Measurements from ENCODE around the gene NOD2. TPM values are rescaled to one million over a fixed set of nuclear protein-coding genes. Genes with fewer than 3 reads are reported as not detected.
A peak's percentile ranks its signal among the peaks of the same experiment; 100 is the strongest.

Gene NOD2
- total RNA-seq, 1 experiment from 2014 or later, result 5.4 TPM

DNA sequence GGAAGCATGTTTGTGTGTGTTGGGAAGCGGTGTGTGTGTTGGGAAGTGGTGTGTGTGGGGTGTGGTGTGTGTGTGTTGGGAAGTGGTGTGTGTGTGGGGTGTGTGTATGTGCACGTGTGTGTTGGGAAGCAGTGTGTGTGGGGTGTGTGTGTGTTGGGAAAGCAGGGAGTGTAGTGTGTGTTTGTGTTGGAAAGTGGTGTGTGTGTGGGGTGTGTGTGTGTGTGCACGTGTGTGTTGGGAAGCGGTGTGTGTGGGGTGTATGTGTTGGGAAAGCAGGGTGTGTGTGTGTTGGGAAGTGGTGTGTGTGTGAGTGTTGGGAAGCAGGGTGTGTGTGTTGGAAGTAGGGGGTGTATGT, 785 bp upstream of the NOD2 start:
- no TSS peak for BruUV-seq (replicated peaks)
- Histone ChIP-seq H3K4me1 (ENCODE audit: control insufficient read depth in 1 of 2, insufficient read depth in 2 of 2, low read length in 2 of 2) (peaks cover 18 to 34% of the 10 kb centered on the region in 2 experiments), H3K9ac (ENCODE audit: low read length) (no peak overlapping the region), H3K27ac (ENCODE audit: low read depth, low read length) (no peak overlapping the region), H3K36me3 (ENCODE audit: control insufficient read depth in 1 of 2, insufficient read depth in 2 of 2, low read length in 2 of 2) (no peaks in the 10 kb centered on the region), H4K20me1 (ENCODE audit: insufficient read depth) (no peaks in the 10 kb centered on the region), H3K79me2 (ENCODE audit: insufficient read depth, low read length) (no peaks in the 10 kb centered on the region), H3K27me3 (ENCODE audit: insufficient read depth, low read length) (no peaks in the 10 kb centered on the region), H3K9me3 (ENCODE audit: control insufficient read depth in 1 of 2, insufficient read depth in 1 of 2, low read depth in 1 of 2, low read length in 2 of 2) (no peaks in the 10 kb centered on the region), H3K4me3 (replicated peaks in 1 of 2; ENCODE audit: low read depth in 1 of 2, low read length in 2 of 2) (peak overlapping the region in 1 of 2 experiments; percentile 76; a peak in 1 of 4 replicates), H3K9me2 (ENCODE audit: insufficient read depth) (no peaks in the 10 kb centered on the region), H3K4me2 (ENCODE audit: low read length) (peak overlapping the region; percentile 95), H2AFZ (ENCODE audit: low read depth, low read length, poor library complexity, severe bottlenecking) (peak overlapping the region; percentile 26)
- RAD21 ChIA-PET (ENCODE audit: low non-redundant PET in 1 of 2, low total read pairs in 2 of 2, uncharacterized antibody in 2 of 2, unreplicated experiment in 2 of 2), result no interaction called here
- CTCF ChIA-PET, result no interaction called here
- no peak for ATAC-seq
- no peak for DNase-seq (ENCODE audit: low read depth, low spot score)
- TF ChIP-seq SIN3A (IDR thresholded peaks at IDR 0.05; ENCODE audit: low read depth) (no peak), ELF1 (IDR thresholded peaks at IDR 0.05; ENCODE audit: borderline replicate concordance, low read depth) (no peak), YY1 (IDR thresholded peaks at IDR 0.05; ENCODE audit: extremely low read depth, insufficient replicate concordance, low read depth, low read length) (no peak), SRF (IDR thresholded peaks at IDR 0.05; ENCODE audit: low read depth) (no peak), JUND (IDR thresholded peaks at IDR 0.05) (no peak), EZH2phosphoT487 (IDR thresholded peaks at IDR 0.05; ENCODE audit: borderline replicate concordance) (no peak), FOSL1 (IDR thresholded peaks at IDR 0.05; ENCODE audit: low read depth) (no peak), SP1 (IDR thresholded peaks at IDR 0.05; ENCODE audit: low read depth) (no peak), EZH2 (IDR thresholded peaks at IDR 0.05) (no peak), TCF7L2 (IDR thresholded peaks at IDR 0.05; ENCODE audit: borderline replicate concordance, extremely low read depth, insufficient read depth, insufficient read length) (no peak), RAD21 (IDR thresholded peaks at IDR 0.05; ENCODE audit: low read depth) (no peak), POLR2A (IDR thresholded peaks at IDR 0.05; ENCODE audit: borderline replicate concordance, extremely low read depth, insufficient read depth, insufficient read length) (no peak), CEBPB (IDR thresholded peaks at IDR 0.05; ENCODE audit: low read depth) (no peak)
- TF ChIP-seq, protein P1, sequence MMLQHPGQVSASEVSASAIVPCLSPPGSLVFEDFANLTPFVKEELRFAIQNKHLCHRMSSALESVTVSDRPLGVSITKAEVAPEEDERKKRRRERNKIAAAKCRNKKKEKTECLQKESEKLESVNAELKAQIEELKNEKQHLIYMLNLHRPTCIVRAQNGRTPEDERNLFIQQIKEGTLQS (IDR thresholded peaks at IDR 0.05), result no peak
- TF ChIP-seq, protein P2, sequence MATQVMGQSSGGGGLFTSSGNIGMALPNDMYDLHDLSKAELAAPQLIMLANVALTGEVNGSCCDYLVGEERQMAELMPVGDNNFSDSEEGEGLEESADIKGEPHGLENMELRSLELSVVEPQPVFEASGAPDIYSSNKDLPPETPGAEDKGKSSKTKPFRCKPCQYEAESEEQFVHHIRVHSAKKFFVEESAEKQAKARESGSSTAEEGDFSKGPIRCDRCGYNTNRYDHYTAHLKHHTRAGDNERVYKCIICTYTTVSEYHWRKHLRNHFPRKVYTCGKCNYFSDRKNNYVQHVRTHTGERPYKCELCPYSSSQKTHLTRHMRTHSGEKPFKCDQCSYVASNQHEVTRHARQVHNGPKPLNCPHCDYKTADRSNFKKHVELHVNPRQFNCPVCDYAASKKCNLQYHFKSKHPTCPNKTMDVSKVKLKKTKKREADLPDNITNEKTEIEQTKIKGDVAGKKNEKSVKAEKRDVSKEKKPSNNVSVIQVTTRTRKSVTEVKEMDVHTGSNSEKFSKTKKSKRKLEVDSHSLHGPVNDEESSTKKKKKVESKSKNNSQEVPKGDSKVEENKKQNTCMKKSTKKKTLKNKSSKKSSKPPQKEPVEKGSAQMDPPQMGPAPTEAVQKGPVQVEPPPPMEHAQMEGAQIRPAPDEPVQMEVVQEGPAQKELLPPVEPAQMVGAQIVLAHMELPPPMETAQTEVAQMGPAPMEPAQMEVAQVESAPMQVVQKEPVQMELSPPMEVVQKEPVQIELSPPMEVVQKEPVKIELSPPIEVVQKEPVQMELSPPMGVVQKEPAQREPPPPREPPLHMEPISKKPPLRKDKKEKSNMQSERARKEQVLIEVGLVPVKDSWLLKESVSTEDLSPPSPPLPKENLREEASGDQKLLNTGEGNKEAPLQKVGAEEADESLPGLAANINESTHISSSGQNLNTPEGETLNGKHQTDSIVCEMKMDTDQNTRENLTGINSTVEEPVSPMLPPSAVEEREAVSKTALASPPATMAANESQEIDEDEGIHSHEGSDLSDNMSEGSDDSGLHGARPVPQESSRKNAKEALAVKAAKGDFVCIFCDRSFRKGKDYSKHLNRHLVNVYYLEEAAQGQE (IDR thresholded peaks at IDR 0.05; ENCODE audit: low read depth), result no peak
- TF ChIP-seq, protein P3, sequence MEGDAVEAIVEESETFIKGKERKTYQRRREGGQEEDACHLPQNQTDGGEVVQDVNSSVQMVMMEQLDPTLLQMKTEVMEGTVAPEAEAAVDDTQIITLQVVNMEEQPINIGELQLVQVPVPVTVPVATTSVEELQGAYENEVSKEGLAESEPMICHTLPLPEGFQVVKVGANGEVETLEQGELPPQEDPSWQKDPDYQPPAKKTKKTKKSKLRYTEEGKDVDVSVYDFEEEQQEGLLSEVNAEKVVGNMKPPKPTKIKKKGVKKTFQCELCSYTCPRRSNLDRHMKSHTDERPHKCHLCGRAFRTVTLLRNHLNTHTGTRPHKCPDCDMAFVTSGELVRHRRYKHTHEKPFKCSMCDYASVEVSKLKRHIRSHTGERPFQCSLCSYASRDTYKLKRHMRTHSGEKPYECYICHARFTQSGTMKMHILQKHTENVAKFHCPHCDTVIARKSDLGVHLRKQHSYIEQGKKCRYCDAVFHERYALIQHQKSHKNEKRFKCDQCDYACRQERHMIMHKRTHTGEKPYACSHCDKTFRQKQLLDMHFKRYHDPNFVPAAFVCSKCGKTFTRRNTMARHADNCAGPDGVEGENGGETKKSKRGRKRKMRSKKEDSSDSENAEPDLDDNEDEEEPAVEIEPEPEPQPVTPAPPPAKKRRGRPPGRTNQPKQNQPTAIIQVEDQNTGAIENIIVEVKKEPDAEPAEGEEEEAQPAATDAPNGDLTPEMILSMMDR (IDR thresholded peaks at IDR 0.05 in 2 of 3, conservative IDR thresholded peaks at IDR 0.05 in 1 of 3; ENCODE audit: borderline replicate concordance in 1 of 3, insufficient read depth in 1 of 3, low read depth in 2 of 3, low read length in 2 of 3), result no peak
- POLR2A ChIA-PET, result no interaction called here
- intact Hi-C loops (cut with micrococcal nuclease), result no loop called here
